GM10266 (cell line): ENCODE data around the gene FOXD1.
"Not testable (repeated sequence)": the region's sequence is repeated elsewhere in the genome, so short reads cannot be mapped to it uniquely, and the experiment has no call there.

ENCODE experiments used
- DNase-seq: peaks from one replicate; pipeline ENCODE4 v3.0.0; 2012; ENCODE audit errors: extremely low spot score
- CTCF ChIP-seq: IDR thresholded peaks from 2 replicates; pipeline ENCODE4 v1.5.1; 2012; ENCODE audit warnings: mild to moderate bottlenecking, low read depth; ENCODE audit not compliant: control insufficient read depth, insufficient read depth; ENCODE audit errors: missing control alignments

FOXD1 gene

GRCh38 chr5:73490088-73490487 lies 41.5 kb upstream of the FOXD1 start:
- TF ChIP-seq CTCF: no peak
- no peak for DNase-seq

- no peak for DNase-seq
- no peak for TF ChIP-seq CTCF
These were observed 40.2 kb upstream of the FOXD1 start for GRCh38 chr5:73488806-73489205.

- TF ChIP-seq CTCF: no peak
- no peak for DNase-seq
These were observed 39.2 kb upstream of the FOXD1 start for GRCh38 chr5:73487815-73488214.

GRCh38 chr5:73487257-73487656 lies 38.7 kb upstream of the FOXD1 start:
- DNase-seq: not testable (repeated sequence)

GRCh38 chr5:73486119-73486899 lies 37.7 kb upstream of the FOXD1 start:
- TF ChIP-seq CTCF: no peak
- no peak for DNase-seq

- DNase-seq: no peak
- TF ChIP-seq CTCF: no peak
These were observed 37.1 kb upstream of the FOXD1 start for GRCh38 chr5:73485715-73486114.

GRCh38 chr5:73484511-73484910 lies 35.9 kb upstream of the FOXD1 start:
- no peak for DNase-seq

More at GRCh38 chr5:73484511-73484910, 35.9 kb upstream of the FOXD1 start:
- TF ChIP-seq CTCF: no peak
